Hepatocyte (in vitro differentiated cells): ENCODE measurements around the gene ADGRB3. TPM values are rescaled to one million over a fixed set of nuclear protein-coding genes. Genes with fewer than 3 reads are reported as not detected.

Source experiments
- DNase-seq: peaks from one replicate; pipeline ENCODE4 v3.0.0-alpha.2; 2016; ENCODE audit warnings: low spot score
- H2AFZ ChIP-seq: fragments of 200-600 bp; sonication (generic); 2 replicates; pipeline ENCODE4 v1.6.0; 2016; ENCODE audit warnings: antibody characterized with exemption, mild to moderate bottlenecking
- H3K27ac ChIP-seq: fragments of 200-600 bp; sonication (generic); 2 replicates; pipeline ENCODE4 v1.5.1; 2016; ENCODE audit warnings: mild to moderate bottlenecking
- H3K27me3 ChIP-seq: fragments of 200-600 bp; sonication (generic); 2 replicates; pipeline ENCODE4 v1.6.1; 2016
- H3K36me3 ChIP-seq: fragments of 200-600 bp; sonication (generic); replicated peaks from 2 replicates; pipeline ENCODE4 v1.5.1; 2016; ENCODE audit warnings: low read depth; ENCODE audit not compliant: insufficient read depth
- H3K4me1 ChIP-seq: fragments of 200-600 bp; sonication (generic); 2 replicates; pipeline ENCODE4 v1.5.1; 2016; ENCODE audit warnings: mild to moderate bottlenecking, moderate library complexity; ENCODE audit not compliant: insufficient read depth
- H3K4me2 ChIP-seq: fragments of 200-600 bp; sonication (generic); 2 replicates; pipeline ENCODE4 v1.6.0; 2016
- H3K4me3 ChIP-seq: fragments of 200-600 bp; sonication (generic); 2 replicates; pipeline ENCODE4 v1.5.1; 2016; ENCODE audit warnings: mild to moderate bottlenecking
- H3K79me2 ChIP-seq: fragments of 200-600 bp; sonication (generic); 2 replicates; pipeline ENCODE4 v1.6.0; 2017; ENCODE audit warnings: mild to moderate bottlenecking
- H3K9me2 ChIP-seq: fragments of 200-600 bp; sonication (generic); replicated peaks from 2 replicates; pipeline ENCODE4 v1.6.0; 2017; ENCODE audit warnings: mild to moderate bottlenecking; ENCODE audit not compliant: insufficient read depth
- H3K9me3 ChIP-seq: fragments of 200-600 bp; sonication (generic); 2 replicates; pipeline ENCODE4 v1.5.1; 2016; ENCODE audit warnings: low read depth, mild to moderate bottlenecking
- H4K20me1 ChIP-seq: fragments of 200-600 bp; sonication (generic); 2 replicates; pipeline ENCODE4 v1.6.0; 2016; ENCODE audit warnings: mild to moderate bottlenecking; ENCODE audit not compliant: insufficient read depth, poor library complexity, severe bottlenecking
- CTCF ChIP-seq: fragments of 200-600 bp; sonication (generic); IDR thresholded peaks from 2 replicates; pipeline ENCODE4 v1.5.1; 2016; ENCODE audit warnings: antibody characterized with exemption, mild to moderate bottlenecking; ENCODE audit not compliant: poor library complexity
- EZH2 ChIP-seq: fragments of 200-600 bp; sonication (generic); IDR thresholded peaks from 2 replicates; pipeline ENCODE4 v1.6.1; 2016; ENCODE audit warnings: antibody characterized with exemption, mild to moderate bottlenecking, borderline replicate concordance
- EZH2phosphoT487 ChIP-seq: fragments of 200-600 bp; sonication (generic); IDR thresholded peaks from one replicate; pipeline ENCODE4 v1.6.1; 2018; ENCODE audit warnings: antibody characterized with exemption, mild to moderate bottlenecking, low read depth, moderate library complexity; ENCODE audit not compliant: unreplicated experiment, severe bottlenecking
- WGBS: methylation state at CpG from one replicate; pipeline ENCODE4 v1.1.6; 2016; ENCODE audit warnings: low lambda C conversion rate; ENCODE audit errors: missing lambda C conversion rate; 5-methylcytosine and 5-hydroxymethylcytosine counted together
- polyA plus RNA-seq: library from polyadenylated mRNA; unstranded; fragments of >200 nt; fragmentation: Nextera tagmentation; extraction: Ambion mirVana; gene quantifications from 2 replicates; pipeline ENCODE4 v1.2.1, GENCODE V29; 2016
- total RNA-seq: library from RNA; depleted of rRNA; stranded (reverse); fragments of >200 nt; gene quantifications from 2 replicates; pipeline ENCODE4 v1.2.3, GENCODE V29; 2014

The ADGRB3 gene
- total and polyA plus RNA-seq, 2 experiments from 2014 or later: 0.17 to 2.2 TPM

DNA sequence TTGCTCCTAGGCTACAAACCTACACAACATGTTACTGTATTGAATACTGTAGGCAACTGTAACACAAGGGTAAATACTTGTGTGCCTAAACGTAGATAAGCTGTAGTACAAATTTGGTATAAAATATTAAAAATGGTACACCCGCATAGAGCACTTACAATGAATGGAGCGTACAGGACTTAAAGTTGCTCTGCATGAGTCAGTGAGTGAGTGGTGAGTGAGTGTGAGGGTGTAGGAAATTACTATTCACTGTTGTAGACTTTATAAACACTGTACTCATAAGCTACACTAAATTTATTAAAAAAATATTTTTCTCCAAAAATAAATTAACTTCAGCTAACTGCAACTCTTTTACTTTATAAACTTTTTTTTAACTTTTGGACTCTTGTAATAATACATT, 391.6 kb downstream of the ADGRB3 start:
- Histone ChIP-seq H2AFZ (no peak overlapping the region), H3K4me3 (no peak overlapping the region), H3K27me3 (no peaks in the 10 kb centered on the region), H3K27ac (no peak overlapping the region), H3K4me1 (no peaks in the 10 kb centered on the region), H3K9me2 (no peaks in the 10 kb centered on the region), H3K79me2 (no peaks in the 10 kb centered on the region), H3K9me3 (no peaks in the 10 kb centered on the region), H3K36me3 (no peaks in the 10 kb centered on the region), H3K4me2 (no peak overlapping the region), H4K20me1 (no peaks in the 10 kb centered on the region)
- TF ChIP-seq EZH2phosphoT487: no peak
- TF ChIP-seq CTCF: no peak
- no peak for TF ChIP-seq EZH2
- no peak for DNase-seq
- WGBS: 65% methylated on average over 3 of the region's 3 CpGs

- DNase-seq: no peak
- 88% methylated on average over 1 of the region's 1 CpG for WGBS
- no peak overlapping the region for H3K4me3 ChIP-seq
- H3K27me3 ChIP-seq: no peaks in the 10 kb centered on the region
- H4K20me1 ChIP-seq: no peaks in the 10 kb centered on the region
- TF ChIP-seq EZH2 (no peak), CTCF (no peak), EZH2phosphoT487 (no peak)
- no peak overlapping the region for H2AFZ ChIP-seq
- no peaks in the 10 kb centered on the region for H3K79me2 ChIP-seq
- no peaks in the 10 kb centered on the region for H3K9me2 ChIP-seq
- H3K27ac ChIP-seq: no peak overlapping the region
- H3K36me3 ChIP-seq: no peaks in the 10 kb centered on the region
- no peaks in the 10 kb centered on the region for H3K9me3 ChIP-seq
- no peak overlapping the region for H3K4me2 ChIP-seq
- H3K4me1 ChIP-seq: no peaks in the 10 kb centered on the region
These were observed 392.8 kb downstream of the ADGRB3 start for GRCh38 chr6:69027861-69028260.

DNA sequence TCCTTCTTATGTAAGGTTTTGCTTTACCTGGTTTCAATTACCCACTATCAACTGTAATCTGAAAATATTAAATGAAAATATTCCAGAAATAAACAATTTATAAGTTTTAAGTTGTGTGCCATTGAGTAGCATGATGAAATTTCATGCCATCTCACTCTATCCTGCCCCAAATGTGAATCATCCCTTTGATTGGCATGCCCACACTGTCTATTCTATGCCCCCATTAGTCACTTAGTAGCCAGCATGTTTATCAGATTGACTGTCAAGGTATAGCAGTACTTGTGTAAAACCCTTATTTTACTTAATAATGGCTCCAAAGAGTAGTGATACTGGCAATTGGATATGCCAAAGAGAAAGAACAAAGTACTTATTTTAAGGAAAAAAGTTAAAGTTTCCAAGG, 403.8 kb downstream of the ADGRB3 start:
- DNase-seq: no peak
- Histone ChIP-seq H3K79me2 (no peaks in the 10 kb centered on the region), H3K9me2 (no peaks in the 10 kb centered on the region), H3K4me2 (no peak overlapping the region), H3K27ac (no peak overlapping the region), H3K9me3 (no peaks in the 10 kb centered on the region), H3K4me3 (no peak overlapping the region), H3K36me3 (no peaks in the 10 kb centered on the region), H3K27me3 (no peaks in the 10 kb centered on the region), H2AFZ (no peak overlapping the region), H4K20me1 (no peaks in the 10 kb centered on the region), H3K4me1 (no peaks in the 10 kb centered on the region)
- TF ChIP-seq CTCF (no peak), EZH2 (no peak), EZH2phosphoT487 (no peak)

GRCh38 chr6:69042297-69042696, 407.2 kb downstream of the ADGRB3 start:
- Histone ChIP-seq H3K9me2 (no peaks in the 10 kb centered on the region), H3K4me1 (no peaks in the 10 kb centered on the region), H2AFZ (no peak overlapping the region), H3K27ac (no peak overlapping the region), H3K4me3 (no peak overlapping the region), H4K20me1 (no peaks in the 10 kb centered on the region), H3K9me3 (no peaks in the 10 kb centered on the region), H3K36me3 (no peaks in the 10 kb centered on the region), H3K79me2 (no peaks in the 10 kb centered on the region), H3K4me2 (no peak overlapping the region), H3K27me3 (no peaks in the 10 kb centered on the region)
- 76% methylated on average over 3 of the region's 3 CpGs for WGBS
- no peak for TF ChIP-seq EZH2phosphoT487
- no peak for TF ChIP-seq CTCF
- TF ChIP-seq EZH2: no peak
- no peak for DNase-seq
